Measurements from ENCODE around the gene PLP1. TPM values are rescaled to one million over a fixed set of nuclear protein-coding genes. Genes with fewer than 3 reads are reported as not detected.

The PLP1 gene
- total and polyA plus RNA-seq, 2 of the 8 experiments (the other 6 are each of a cell fraction or from before 2014, with no cell fraction given), result 49.2 to 218 TPM

- Histone ChIP-seq H3K27me3 (replicated peaks in 1 of 4; ENCODE audit: control insufficient read depth in 3 of 4, extremely low read depth in 1 of 4, insufficient read depth in 3 of 4, low read length in 3 of 4) (no peaks in the 10 kb centered on the region), H2BK15ac (ENCODE audit: low read length) (no peak overlapping the region), H2BK20ac (ENCODE audit: low read length) (no peak overlapping the region), H2AK5ac (ENCODE audit: low read depth, low read length) (no peak overlapping the region), H2BK12ac (ENCODE audit: low read depth, low read length) (no peak overlapping the region), H3K4me3 (ENCODE audit: extremely low read depth in 1 of 4, insufficient read depth in 2 of 4, low read depth in 3 of 4, low read length in 4 of 4) (no peak overlapping the region), H2AFZ (ENCODE audit: low read length) (no peak overlapping the region), H2BK5ac (ENCODE audit: low read depth, low read length) (no peak overlapping the region), H3K4me1 (replicated peaks in 1 of 4; ENCODE audit: control insufficient read depth in 3 of 4, insufficient read depth in 4 of 4, low read length in 3 of 4) (no peaks in the 10 kb centered on the region; a peak in 1 of 7 replicates), H3K9ac (replicated peaks in 1 of 4; ENCODE audit: extremely low read depth in 1 of 4, low read depth in 3 of 4, low read length in 3 of 4) (no peak overlapping the region), H3K27ac (ENCODE audit: low read depth, low read length) (no peak overlapping the region), H2BK120ac (replicated peaks; ENCODE audit: low read depth, low read length) (no peak overlapping the region), H4K8ac (ENCODE audit: extremely low read depth, insufficient read depth, low read length) (no peak overlapping the region), H3K56ac (replicated peaks; ENCODE audit: insufficient read length, low read depth, low read length) (no peak overlapping the region), H3K23me2 (ENCODE audit: low read depth, low read length) (no peaks in the 10 kb centered on the region), H3K4ac (replicated peaks; ENCODE audit: insufficient read length, low read depth, low read length) (no peak overlapping the region), H4K5ac (ENCODE audit: insufficient read length, low read depth, low read length) (no peak overlapping the region), H3K18ac (ENCODE audit: extremely low read depth, low read length) (no peak overlapping the region), H3K4me2 (ENCODE audit: insufficient read depth in 1 of 2, low read depth in 2 of 2, low read length in 2 of 2) (no peak overlapping the region), H3K23ac (ENCODE audit: insufficient read length) (no peak overlapping the region), H3K9me3 (ENCODE audit: insufficient read depth in 2 of 2, low read depth in 1 of 2, low read length in 1 of 2) (no peaks in the 10 kb centered on the region), H3K14ac (ENCODE audit: insufficient read length) (no peak overlapping the region), H3K79me2 (ENCODE audit: control insufficient read depth in 1 of 2, insufficient read depth in 2 of 2, low read length in 2 of 2) (no peaks in the 10 kb centered on the region), H4K91ac (replicated peaks; ENCODE audit: insufficient read length, low read length) (no peak overlapping the region), H3K36me3 (ENCODE audit: control insufficient read depth in 2 of 4, insufficient read depth in 4 of 4, low read length in 3 of 4) (peaks cover 0 to 56% (median 15%) of the 10 kb centered on the region in 4 experiments; a peak in 6 of 8 replicates), H4K20me1 (replicated peaks in 1 of 2; ENCODE audit: control insufficient read depth in 1 of 2, insufficient read depth in 2 of 2, low read length in 2 of 2) (no peaks in the 10 kb centered on the region), H3K79me1 (ENCODE audit: low read depth, low read length) (no peaks in the 10 kb centered on the region; the same call in 1 of the 2 replicates)
- WGBS, 2 experiments (ENCODE audit: extremely low coverage in 1 of 2, insufficient coverage in 1 of 2, insufficient read length in 1 of 2, insufficient replicate concordance in 2 of 2, low coverage in 1 of 2, low lambda C conversion rate in 2 of 2, missing lambda C conversion rate in 1 of 2), result 97% methylated on average over 8 of the region's 10 CpGs; no CpG with 5 or more reads in 1 of the 2 experiments
- ChIA-PET POLR2A (ENCODE audit: partially characterized antibody) (interaction anchor here (0.8 to 4.2 kb wide), 5 partner anchors 10 to 94 kb away, joined by 3 to 16 read pairs (median 4); no protein-coding TSS in a partner anchor), CTCF (ENCODE audit: partially characterized antibody) (interaction anchor here (1.0 to 1.5 kb wide), 3 partner anchors 39 to 89 kb away, joined by 3 to 6 read pairs (median 3); no protein-coding TSS in a partner anchor)
- DNase-seq (ENCODE audit: low read depth in 1 of 2, low spot score in 2 of 2) (no peak), FAIRE-seq (no peak)
- TF ChIP-seq YY1 (IDR thresholded peaks at IDR 0.05; ENCODE audit: low read depth, low read length) (no peak), RFX5 (IDR thresholded peaks at IDR 0.05; ENCODE audit: borderline replicate concordance, low read depth, low read length) (no peak), HDAC2 (IDR thresholded peaks at IDR 0.05; ENCODE audit: borderline replicate concordance in 1 of 2, low read depth in 2 of 2, low read length in 2 of 2) (no peak), BACH1 (IDR thresholded peaks at IDR 0.05; ENCODE audit: low read length) (no peak), CREB1 (IDR thresholded peaks at IDR 0.05) (no peak), SUZ12 (IDR thresholded peaks at IDR 0.05; ENCODE audit: low read length) (no peak), EZH2 (IDR thresholded peaks at IDR 0.05; ENCODE audit: low read depth, low read length, severe bottlenecking) (no peak), TEAD4 (IDR thresholded peaks at IDR 0.05; ENCODE audit: low read depth, low read length) (no peak), SRF (IDR thresholded peaks at IDR 0.05; ENCODE audit: low read depth, low read length) (no peak), ZNF274 (IDR thresholded peaks at IDR 0.05; ENCODE audit: borderline replicate concordance, extremely low read depth, low read length) (no peak), TAF7 (optimal IDR thresholded peaks at IDR 0.05; ENCODE audit: borderline replicate concordance, low read depth, low read length) (no peak)
Measured at GRCh38 chrX:103780336-103781061, 3.9 kb downstream of the PLP1 start.
